ENCODE data around the gene CDK19. TPM values are rescaled to one million over a fixed set of nuclear protein-coding genes. Genes with fewer than 3 reads are reported as not detected.

The CDK19 gene
- total RNA-seq, 1 donor from 2014 or later, result 34.4 TPM

DNA sequence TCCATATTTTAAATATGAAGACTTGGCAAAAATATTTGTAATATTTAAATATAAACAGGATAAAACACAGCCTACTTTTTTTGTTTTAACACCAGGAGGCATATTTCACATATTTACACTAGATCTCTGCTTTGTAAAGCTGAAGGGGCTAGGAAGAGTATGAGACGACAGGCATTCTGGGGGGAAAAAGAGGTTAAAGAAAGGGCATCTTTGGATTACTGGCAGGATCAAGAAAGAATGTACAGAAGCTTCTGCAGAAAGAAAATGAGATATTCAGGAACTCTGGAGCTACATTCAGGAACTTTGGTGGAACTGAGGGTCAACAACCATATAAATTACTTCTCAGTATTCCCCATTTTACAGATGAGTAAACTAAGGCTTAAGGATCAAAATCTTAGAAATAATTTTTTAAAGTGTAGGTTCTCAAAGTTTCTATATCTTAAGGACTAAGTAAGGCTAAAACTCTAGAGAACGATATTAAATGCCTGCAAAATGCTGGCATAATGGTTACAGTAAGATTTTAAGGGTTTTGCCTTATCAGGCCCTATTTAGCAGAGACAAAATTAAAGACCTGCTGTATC is 156.5 kb downstream of the CDK19 start:
- no peak overlapping the region for H3K27ac ChIP-seq
- TF ChIP-seq EZH2 (IDR thresholded peaks at IDR 0.05), result no peak
- no peak for TF ChIP-seq EZH2phosphoT487 (IDR thresholded peaks at IDR 0.05)
- TF ChIP-seq, protein P1, sequence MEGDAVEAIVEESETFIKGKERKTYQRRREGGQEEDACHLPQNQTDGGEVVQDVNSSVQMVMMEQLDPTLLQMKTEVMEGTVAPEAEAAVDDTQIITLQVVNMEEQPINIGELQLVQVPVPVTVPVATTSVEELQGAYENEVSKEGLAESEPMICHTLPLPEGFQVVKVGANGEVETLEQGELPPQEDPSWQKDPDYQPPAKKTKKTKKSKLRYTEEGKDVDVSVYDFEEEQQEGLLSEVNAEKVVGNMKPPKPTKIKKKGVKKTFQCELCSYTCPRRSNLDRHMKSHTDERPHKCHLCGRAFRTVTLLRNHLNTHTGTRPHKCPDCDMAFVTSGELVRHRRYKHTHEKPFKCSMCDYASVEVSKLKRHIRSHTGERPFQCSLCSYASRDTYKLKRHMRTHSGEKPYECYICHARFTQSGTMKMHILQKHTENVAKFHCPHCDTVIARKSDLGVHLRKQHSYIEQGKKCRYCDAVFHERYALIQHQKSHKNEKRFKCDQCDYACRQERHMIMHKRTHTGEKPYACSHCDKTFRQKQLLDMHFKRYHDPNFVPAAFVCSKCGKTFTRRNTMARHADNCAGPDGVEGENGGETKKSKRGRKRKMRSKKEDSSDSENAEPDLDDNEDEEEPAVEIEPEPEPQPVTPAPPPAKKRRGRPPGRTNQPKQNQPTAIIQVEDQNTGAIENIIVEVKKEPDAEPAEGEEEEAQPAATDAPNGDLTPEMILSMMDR (IDR thresholded peaks at IDR 0.05), result no peak
- H3K36me3 ChIP-seq, result no peaks in the 10 kb centered on the region
- H3F3A ChIP-seq (ENCODE audit: low read depth), result no peaks in the 10 kb centered on the region
- no peak for DNase-seq (ENCODE audit: low spot score)
- Mint-ChIP-seq H3K27ac (no peak overlapping the region), H3K27me3 (ENCODE audit: insufficient read depth, low read depth) (no peaks in the 10 kb centered on the region), H3K4me1 (peaks cover 10% of the 10 kb centered on the region), H3K4me3 (no peak overlapping the region), H3K36me3 (peaks cover 2% of the 10 kb centered on the region), H3K9me3 (no peaks in the 10 kb centered on the region)
- H3K9ac ChIP-seq, result no peak overlapping the region
- H3K79me2 ChIP-seq (ENCODE audit: low read depth), result no peaks in the 10 kb centered on the region
- H4K20me1 ChIP-seq (ENCODE audit: low read depth), result no peaks in the 10 kb centered on the region
- no peak overlapping the region for H2AFZ ChIP-seq (replicated peaks)
- H3K4me3 ChIP-seq, result no peak overlapping the region
- H3K27me3 ChIP-seq, result no peaks in the 10 kb centered on the region
- H3K4me2 ChIP-seq, result no peak overlapping the region
- H3K4me1 ChIP-seq, result no peaks in the 10 kb centered on the region
- no peaks in the 10 kb centered on the region for H3K9me3 ChIP-seq (ENCODE audit: low read depth)

DNA sequence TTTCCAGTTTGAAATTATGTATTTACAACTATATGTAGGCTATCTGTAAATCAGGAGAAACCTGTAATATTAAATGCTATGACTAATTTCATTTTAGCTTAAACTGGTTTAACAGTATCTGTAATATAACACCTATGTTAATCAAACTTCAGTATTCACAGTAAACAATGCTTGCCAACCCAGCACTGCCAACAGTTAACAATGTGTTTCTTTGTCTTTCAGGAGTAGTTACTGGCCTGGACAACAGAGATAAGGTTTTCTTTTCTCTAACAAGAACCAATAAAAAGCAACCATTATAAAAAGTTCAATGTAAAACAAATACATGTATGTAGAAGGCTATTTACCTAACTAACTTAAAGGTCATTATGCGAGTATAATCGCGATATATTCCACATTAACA is 158.8 kb downstream of the CDK19 start:
- TF ChIP-seq, protein P1 (IDR thresholded peaks at IDR 0.05), result no peak
- TF ChIP-seq EZH2 (IDR thresholded peaks at IDR 0.05), result no peak
- no peak for TF ChIP-seq EZH2phosphoT487 (IDR thresholded peaks at IDR 0.05)
- no peaks in the 10 kb centered on the region for H3F3A ChIP-seq (ENCODE audit: low read depth)
- no peak overlapping the region for H3K27ac ChIP-seq
- no peak overlapping the region for H3K27ac Mint-ChIP-seq
- no peaks in the 10 kb centered on the region for H3K4me1 ChIP-seq
- H3K4me3 Mint-ChIP-seq, result no peak overlapping the region
- peaks cover 2% of the 10 kb centered on the region for H3K36me3 Mint-ChIP-seq
- H3K36me3 ChIP-seq, result no peaks in the 10 kb centered on the region
- H3K9me3 Mint-ChIP-seq, result no peaks in the 10 kb centered on the region
- no peaks in the 10 kb centered on the region for H3K27me3 Mint-ChIP-seq (ENCODE audit: insufficient read depth, low read depth)
- H3K4me3 ChIP-seq, result no peak overlapping the region
- no peaks in the 10 kb centered on the region for H3K27me3 ChIP-seq
- H3K9ac ChIP-seq, result no peak overlapping the region
- no peaks in the 10 kb centered on the region for H3K9me3 ChIP-seq (ENCODE audit: low read depth)
- DNase-seq (ENCODE audit: low spot score), result no peak
- H3K4me1 Mint-ChIP-seq, result peaks cover 20% of the 10 kb centered on the region
- H3K4me2 ChIP-seq, result no peak overlapping the region
- H3K79me2 ChIP-seq (ENCODE audit: low read depth), result no peaks in the 10 kb centered on the region
- no peak overlapping the region for H2AFZ ChIP-seq (replicated peaks)
- H4K20me1 ChIP-seq (ENCODE audit: low read depth), result no peaks in the 10 kb centered on the region

DNA sequence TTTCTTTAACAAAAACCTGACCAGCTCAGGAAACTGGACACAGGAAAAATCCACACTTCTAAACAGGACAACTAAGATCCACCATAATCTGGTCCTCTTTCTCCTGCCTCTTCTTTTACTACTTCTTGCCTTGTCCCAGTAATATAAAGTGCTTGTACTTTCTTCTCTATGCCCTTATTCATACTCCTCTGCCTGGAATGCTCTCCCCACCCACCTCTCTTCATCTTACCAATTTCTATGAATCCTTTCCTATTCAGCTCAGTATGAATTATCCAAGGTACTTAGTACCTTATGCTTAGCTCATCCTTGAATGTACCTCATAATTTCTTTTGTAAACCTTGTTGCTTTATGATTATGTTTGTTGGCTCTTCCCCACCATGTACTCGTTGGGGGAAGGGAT is 159.4 kb downstream of the CDK19 start:
- no peaks in the 10 kb centered on the region for H3K27me3 Mint-ChIP-seq (ENCODE audit: insufficient read depth, low read depth)
- no peaks in the 10 kb centered on the region for H3K36me3 ChIP-seq
- TF ChIP-seq EZH2phosphoT487 (IDR thresholded peaks at IDR 0.05) (no peak), EZH2 (IDR thresholded peaks at IDR 0.05) (no peak)
- TF ChIP-seq, protein P1 (IDR thresholded peaks at IDR 0.05), result no peak
- H2AFZ ChIP-seq (replicated peaks), result no peak overlapping the region
- H3F3A ChIP-seq (ENCODE audit: low read depth), result no peaks in the 10 kb centered on the region
- H3K27ac ChIP-seq, result no peak overlapping the region
- no peak overlapping the region for H3K4me3 Mint-ChIP-seq
- no peak overlapping the region for H3K9ac ChIP-seq
- no peaks in the 10 kb centered on the region for H3K9me3 Mint-ChIP-seq
- no peak for DNase-seq (ENCODE audit: low spot score)
- H3K9me3 ChIP-seq (ENCODE audit: low read depth), result no peaks in the 10 kb centered on the region
- H4K20me1 ChIP-seq (ENCODE audit: low read depth), result no peaks in the 10 kb centered on the region
- no peaks in the 10 kb centered on the region for H3K4me1 ChIP-seq
- H3K4me2 ChIP-seq, result no peak overlapping the region
- H3K79me2 ChIP-seq (ENCODE audit: low read depth), result no peaks in the 10 kb centered on the region
- no peaks in the 10 kb centered on the region for H3K27me3 ChIP-seq
- no peak overlapping the region for H3K4me3 ChIP-seq
- H3K36me3 Mint-ChIP-seq, result peaks cover under 1% of the 10 kb centered on the region
- H3K27ac Mint-ChIP-seq, result no peak overlapping the region
- H3K4me1 Mint-ChIP-seq, result peaks cover 20% of the 10 kb centered on the region
